HepG2 (cell line): Measurements from ENCODE around the gene TRPT1. TPM values are rescaled to one million over a fixed set of nuclear protein-coding genes. Genes with fewer than 3 reads are reported as not detected.
A peak's percentile ranks its signal among the peaks of the same experiment; 100 is the strongest.

Experiments used
- CENPT ChIP-seq: sonication (generic); formaldehyde crosslinking; IDR thresholded peaks from 2 replicates; pipeline ENCODE4 v1.8.0; 2022; ENCODE audit warnings: low read depth, mild to moderate bottlenecking, moderate library complexity, missing genetic modification reagents
- DBP ChIP-seq: sonication (generic); formaldehyde crosslinking; IDR thresholded peaks from 2 replicates; pipeline ENCODE4 v1.4.0; 2020; ENCODE audit warnings: missing genetic modification reagents; ENCODE audit errors: not compliant biosample characterization
- ETV6 ChIP-seq: sonication (generic); formaldehyde crosslinking; conservative IDR thresholded peaks from 2 replicates; pipeline ENCODE4 v1.4.0; 2020; ENCODE audit warnings: missing genetic modification reagents
- HIVEP1 ChIP-seq: sonication (generic); formaldehyde crosslinking; IDR thresholded peaks from 2 replicates; pipeline ENCODE4 v1.4.0; 2020; ENCODE audit warnings: mild to moderate bottlenecking, missing genetic modification reagents
- NKX3-1 ChIP-seq: sonication (generic); formaldehyde crosslinking; IDR thresholded peaks from 2 replicates; pipeline ENCODE4 v1.5.0; 2020; ENCODE audit warnings: missing genetic modification reagents
- NPAS2 ChIP-seq: sonication (generic); formaldehyde crosslinking; IDR thresholded peaks from 2 replicates; pipeline ENCODE4 v1.8.0; 2022; ENCODE audit warnings: mild to moderate bottlenecking, missing genetic modification reagents, borderline replicate concordance
- PHB2 ChIP-seq: fragments of 450-650 bp; IDR thresholded peaks from 2 replicates; pipeline ENCODE4 v1.6.1; 2018; ENCODE audit not compliant: partially characterized antibody
- PLRG1 ChIP-seq: fragments of 450-650 bp; conservative IDR thresholded peaks from 2 replicates; pipeline ENCODE4 v1.6.1; 2016
- RELA ChIP-seq: sonication (generic); formaldehyde crosslinking; IDR thresholded peaks from 2 replicates; pipeline ENCODE4 v1.4.0; 2020; ENCODE audit warnings: missing genetic modification reagents
- RFXAP ChIP-seq: sonication (generic); formaldehyde crosslinking; IDR thresholded peaks from 2 replicates; pipeline ENCODE4 v1.4.0; 2020; ENCODE audit warnings: missing genetic modification reagents, borderline replicate concordance
- XRCC5 ChIP-seq: fragments of 200-400 bp; formaldehyde crosslinking; optimal IDR thresholded peaks from 2 replicates; pipeline ENCODE3; 2017; ENCODE audit warnings: mild to moderate bottlenecking, low read length
- ZFP90 ChIP-seq: sonication (generic); formaldehyde crosslinking; IDR thresholded peaks from 2 replicates; pipeline ENCODE4 v1.8.0; 2022; ENCODE audit warnings: missing genetic modification reagents, mild to moderate bottlenecking, inconsistent platforms, borderline replicate concordance
- ZNF232 ChIP-seq: sonication (generic); formaldehyde crosslinking; IDR thresholded peaks from 2 replicates; pipeline ENCODE4 v1.4.0; 2020; ENCODE audit warnings: missing genetic modification reagents, borderline replicate concordance
- ZNF235 ChIP-seq: sonication (generic); formaldehyde crosslinking; IDR thresholded peaks from 2 replicates; pipeline ENCODE4 v1.8.1; 2023; ENCODE audit warnings: mild to moderate bottlenecking, missing genetic modification reagents, borderline replicate concordance
- ZNF251 ChIP-seq: sonication (generic); formaldehyde crosslinking; IDR thresholded peaks from 2 replicates; pipeline ENCODE4 v1.9.0; 2021; ENCODE audit warnings: mild to moderate bottlenecking, missing genetic modification reagents
- ZNF281 ChIP-seq: sonication (generic); formaldehyde crosslinking; IDR thresholded peaks from 2 replicates; pipeline ENCODE4 v1.4.0; 2020; ENCODE audit warnings: missing genetic modification reagents, borderline replicate concordance
- ZNF292 ChIP-seq: sonication (generic); formaldehyde crosslinking; IDR thresholded peaks from 2 replicates; pipeline ENCODE4 v1.8.1; 2022; ENCODE audit warnings: mild to moderate bottlenecking, low read depth, missing genetic modification reagents, borderline replicate concordance
- ZNF33A ChIP-seq: sonication (generic); formaldehyde crosslinking; IDR thresholded peaks from 2 replicates; pipeline ENCODE4 v1.5.1; 2020; ENCODE audit warnings: missing genetic modification reagents, mild to moderate bottlenecking, moderate library complexity, borderline replicate concordance
- ZNF430 ChIP-seq: sonication (generic); formaldehyde crosslinking; IDR thresholded peaks from 2 replicates; pipeline ENCODE4 v1.9.0; 2021; ENCODE audit warnings: mild to moderate bottlenecking, missing genetic modification reagents
- ZNF446 ChIP-seq: sonication (generic); formaldehyde crosslinking; IDR thresholded peaks from 2 replicates; pipeline ENCODE4 v1.5.0; 2020; ENCODE audit warnings: mild to moderate bottlenecking, missing genetic modification reagents
- ZNF713 ChIP-seq: sonication (generic); formaldehyde crosslinking; IDR thresholded peaks from 2 replicates; pipeline ENCODE4 v1.4.0; 2020; ENCODE audit warnings: mild to moderate bottlenecking, missing genetic modification reagents
- ZNF746 ChIP-seq: sonication (generic); formaldehyde crosslinking; IDR thresholded peaks from 2 replicates; pipeline ENCODE4 v1.8.0; 2022; ENCODE audit warnings: mild to moderate bottlenecking, missing genetic modification reagents
- ZNF747 ChIP-seq: sonication (generic); formaldehyde crosslinking; IDR thresholded peaks from 2 replicates; pipeline ENCODE4 v1.8.1; 2023; ENCODE audit warnings: missing genetic modification reagents, mild to moderate bottlenecking, borderline replicate concordance
- ZNF788 ChIP-seq: sonication (generic); formaldehyde crosslinking; IDR thresholded peaks from 2 replicates; pipeline ENCODE4 v1.5.0; 2020; ENCODE audit warnings: mild to moderate bottlenecking, missing genetic modification reagents, borderline replicate concordance
- polyA plus RNA-seq, 8 experiments: library from polyadenylated mRNA; depleted of rRNA in 3 of 8; stranded (reverse) in 7 of 8; unstranded in 1 of 8; fragments of >200 nt; fragmentation: Illumina TruSeq in 4 of 8; extraction: Trizol in 4 of 8; gene quantifications; 2 replicates each; pipeline versions ENCODE4 v1.2.1 to v1.2.3, GENCODE V29; 2011 to 2016; ENCODE audit warnings: low read depth in 4 of 8, missing spikeins in 1 of 8, mixed read lengths in 1 of 8; ENCODE audit not compliant: insufficient read depth in 1 of 8
- total RNA-seq, 5 experiments: library from RNA; depleted of rRNA; stranded (reverse); fragments of >200 nt; fragmentation: Illumina TruSeq; extraction: Trizol; gene quantifications; 2 replicates each; pipeline ENCODE4 v1.2.3, GENCODE V29; 2016; ENCODE audit warnings: low read depth in 1 of 5
- TF ChIP-seq, protein P1 (sequence below): sonication (generic); formaldehyde crosslinking; conservative IDR thresholded peaks from 2 replicates; pipeline ENCODE4 v1.8.0; 2022; ENCODE audit warnings: low read depth, missing genetic modification reagents

The TRPT1 gene
- total and polyA plus RNA-seq, 2 of the 13 experiments (the other 11 are each of a cell fraction or from before 2014, with no cell fraction given), result 24.8 to 40.7 TPM

DNA sequence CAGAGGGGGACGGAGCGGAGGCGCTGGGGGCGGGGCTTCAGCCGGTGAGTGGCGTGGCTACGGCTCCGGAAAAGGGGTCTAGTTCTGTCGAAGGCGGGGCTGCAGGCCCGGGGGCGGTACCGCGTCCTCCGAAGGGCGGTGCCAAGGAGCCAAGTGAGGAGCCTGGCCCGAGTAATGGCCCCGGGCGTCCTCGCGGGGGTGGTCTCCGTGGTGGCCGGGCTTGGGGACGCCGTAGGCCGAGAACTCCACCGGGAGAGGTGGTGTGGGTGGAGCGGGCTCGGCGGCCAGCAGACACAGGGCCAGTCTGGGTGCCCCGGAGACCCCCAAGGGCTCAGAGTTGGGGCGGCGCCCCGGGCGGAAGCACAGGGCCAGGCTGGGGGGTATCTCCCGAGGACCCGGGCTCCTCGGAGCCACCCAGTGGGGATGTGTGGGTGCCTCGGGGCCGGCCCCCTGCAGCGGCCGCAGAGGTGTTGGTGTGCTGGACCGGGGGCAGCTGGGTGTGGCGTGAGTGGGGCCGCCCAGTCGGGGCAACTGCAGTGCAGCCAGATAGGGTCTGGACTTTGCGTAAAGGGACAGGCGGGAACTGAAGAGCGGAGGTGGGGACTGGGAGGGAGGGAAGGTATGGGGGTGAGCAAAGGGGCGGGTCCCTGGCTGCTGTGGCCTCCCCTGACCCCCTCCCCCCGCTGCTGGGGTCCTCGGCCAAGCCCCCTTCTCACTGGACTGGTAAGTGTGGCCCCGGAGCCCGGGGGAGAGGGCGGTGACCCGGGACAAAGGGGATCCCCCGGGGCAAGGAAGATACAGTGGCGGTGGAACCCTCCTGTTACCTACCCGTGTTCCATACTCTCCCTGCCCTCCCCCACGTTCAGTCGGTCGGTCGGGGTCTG, 15.7 kb upstream of the TRPT1 start (continued):
- TF ChIP-seq ZNF746 (CRISPR knock-in tag) (peak; percentile 42; the same call in 1 of the 2 replicates), ZNF281 (peak; percentile 18; the same call in 1 of the 2 replicates), XRCC5 (no peak), ZNF713 (CRISPR knock-in tag) (0 out of 2 replicates have a peak, but pooled peaks have one; percentile 21), DBP (CRISPR knock-in tag) (no peak), ZNF788 (no peak), PHB2 (no peak), ZNF747 (peak; percentile 33), ZNF235 (CRISPR knock-in tag) (no peak), ETV6 (CRISPR knock-in tag) (no peak; the same call in 1 of the 2 replicates), ZNF292 (CRISPR knock-in tag) (no peak), CENPT (CRISPR knock-in tag) (no peak), ZFP90 (no peak), PLRG1 (no peak), NPAS2 (no peak), RFXAP (no peak; the same call in 1 of the 2 replicates), ZNF232 (CRISPR knock-in tag) (no peak), HIVEP1 (CRISPR knock-in tag) (no peak), ZNF446 (CRISPR knock-in tag) (no peak), ZNF33A (CRISPR knock-in tag) (no peak), ZNF251 (CRISPR knock-in tag) (no peak), RELA (CRISPR knock-in tag) (no peak), ZNF430 (CRISPR knock-in tag) (no peak), NKX3-1 (no peak)
- TF ChIP-seq, protein P1, sequence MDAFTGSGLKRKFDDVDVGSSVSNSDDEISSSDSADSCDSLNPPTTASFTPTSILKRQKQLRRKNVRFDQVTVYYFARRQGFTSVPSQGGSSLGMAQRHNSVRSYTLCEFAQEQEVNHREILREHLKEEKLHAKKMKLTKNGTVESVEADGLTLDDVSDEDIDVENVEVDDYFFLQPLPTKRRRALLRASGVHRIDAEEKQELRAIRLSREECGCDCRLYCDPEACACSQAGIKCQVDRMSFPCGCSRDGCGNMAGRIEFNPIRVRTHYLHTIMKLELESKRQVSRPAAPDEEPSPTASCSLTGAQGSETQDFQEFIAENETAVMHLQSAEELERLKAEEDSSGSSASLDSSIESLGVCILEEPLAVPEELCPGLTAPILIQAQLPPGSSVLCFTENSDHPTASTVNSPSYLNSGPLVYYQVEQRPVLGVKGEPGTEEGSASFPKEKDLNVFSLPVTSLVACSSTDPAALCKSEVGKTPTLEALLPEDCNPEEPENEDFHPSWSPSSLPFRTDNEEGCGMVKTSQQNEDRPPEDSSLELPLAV (CRISPR knock-in tag), result no peak
